ENCODE measurements around the gene SYT12. TPM values are rescaled to one million over a fixed set of nuclear protein-coding genes. Genes with fewer than 3 reads are reported as not detected.

SYT12 gene
- total RNA-seq, 1 donor from 2014 or later, result 0.34 TPM

GRCh38 chr11:67071420-67072284 is 48.7 kb downstream of the SYT12 start:
- Mint-ChIP-seq H3K4me3 (ENCODE audit: unreplicated experiment) (no peak overlapping the region), H3K36me3 (ENCODE audit: low read depth, unreplicated experiment) (peaks cover 9% of the 10 kb centered on the region), H3K27ac (ENCODE audit: unreplicated experiment) (no peak overlapping the region), H3K4me1 (ENCODE audit: low read depth, unreplicated experiment) (no peaks in the 10 kb centered on the region), H3K9me3 (ENCODE audit: unreplicated experiment) (no peaks in the 10 kb centered on the region), H3K27me3 (ENCODE audit: low read depth, unreplicated experiment) (peaks cover 4% of the 10 kb centered on the region)
- Histone ChIP-seq H3K27me3 (ENCODE audit: insufficient read depth, low read length) (no peaks in the 10 kb centered on the region), H3K4me3 (ENCODE audit: insufficient read depth, low read depth, low read length) (peak overlapping the region; percentile 33), H3K36me3 (ENCODE audit: insufficient read depth, low read length) (no peaks in the 10 kb centered on the region), H3K79me2 (ENCODE audit: insufficient read depth, low read length) (no peaks in the 10 kb centered on the region), H3K9ac (ENCODE audit: low read length) (no peak overlapping the region), H3K9me3 (ENCODE audit: insufficient read depth, low read depth, low read length) (no peaks in the 10 kb centered on the region), H3K4me2 (ENCODE audit: low read length) (peak overlapping the region; percentile 76), H4K20me1 (ENCODE audit: insufficient read depth, low read length) (no peaks in the 10 kb centered on the region), H3K4me1 (ENCODE audit: insufficient read depth, low read length) (peaks cover 4% of the 10 kb centered on the region), H3K27ac (ENCODE audit: low read depth, low read length) (no peak overlapping the region), H2AFZ (ENCODE audit: low read depth, low read length) (peak overlapping the region; percentile 87)
- FAIRE-seq, result no peak
- DNase-seq (ENCODE audit: low read depth), result peak; percentile 32
- peak; percentile 72 for TF ChIP-seq CTCF (IDR thresholded peaks at IDR 0.05; ENCODE audit: insufficient read depth, low read depth, low read length)
- no peak for TF ChIP-seq EZH2 (IDR thresholded peaks at IDR 0.05; ENCODE audit: insufficient read depth, low read length)

- DNase-seq (ENCODE audit: low read depth) (no peak), FAIRE-seq (no peak)
Observed at GRCh38 chr11:67072295-67072694, 49.4 kb downstream of the SYT12 start.

More at GRCh38 chr11:67072295-67072694, 49.4 kb downstream of the SYT12 start:
- Mint-ChIP-seq H3K9me3 (ENCODE audit: unreplicated experiment) (no peaks in the 10 kb centered on the region), H3K36me3 (ENCODE audit: low read depth, unreplicated experiment) (peaks cover 7% of the 10 kb centered on the region), H3K27me3 (ENCODE audit: low read depth, unreplicated experiment) (peaks cover 4% of the 10 kb centered on the region), H3K4me3 (ENCODE audit: unreplicated experiment) (no peak overlapping the region), H3K4me1 (ENCODE audit: low read depth, unreplicated experiment) (no peaks in the 10 kb centered on the region), H3K27ac (ENCODE audit: unreplicated experiment) (no peak overlapping the region)
- Histone ChIP-seq H3K27me3 (ENCODE audit: insufficient read depth, low read length) (no peaks in the 10 kb centered on the region), H2AFZ (ENCODE audit: low read depth, low read length) (no peak overlapping the region), H3K27ac (ENCODE audit: low read depth, low read length) (no peak overlapping the region), H3K9me3 (ENCODE audit: insufficient read depth, low read depth, low read length) (no peaks in the 10 kb centered on the region), H3K4me2 (ENCODE audit: low read length) (no peak overlapping the region), H3K4me3 (ENCODE audit: insufficient read depth, low read depth, low read length) (no peak overlapping the region), H4K20me1 (ENCODE audit: insufficient read depth, low read length) (no peaks in the 10 kb centered on the region), H3K4me1 (ENCODE audit: insufficient read depth, low read length) (peaks cover 4% of the 10 kb centered on the region), H3K36me3 (ENCODE audit: insufficient read depth, low read length) (no peaks in the 10 kb centered on the region), H3K79me2 (ENCODE audit: insufficient read depth, low read length) (no peaks in the 10 kb centered on the region), H3K9ac (ENCODE audit: low read length) (no peak overlapping the region)
- TF ChIP-seq CTCF (IDR thresholded peaks at IDR 0.05; ENCODE audit: insufficient read depth, low read depth, low read length), result no peak
- TF ChIP-seq EZH2 (IDR thresholded peaks at IDR 0.05; ENCODE audit: insufficient read depth, low read length), result no peak

Measured in astrocyte (in vitro differentiated cells and primary cell).